MCF 10A (cell line): ENCODE data around the gene DGKI. TPM values are rescaled to one million over a fixed set of nuclear protein-coding genes. Genes with fewer than 3 reads are reported as not detected.
A peak's percentile ranks its signal among the peaks of the same experiment; 100 is the strongest.

Experiments
- BruUV-seq: library from RNA; stranded (reverse); fragments of 400-500 nt; replicated peaks from 2 replicates; lab custom pipeline; 2021; lab: Mats Ljungman, UMichigan
- CTCF ChIA-PET: fragments of 300-600 bp; sonication (Branson Sonifier 250); formaldehyde crosslinking; extraction: SDS; loops from one replicate; lab custom pipeline; 2021; ENCODE audit warnings: antibody characterized with exemption, inconsistent platforms; lab: Yijun Ruan, JAX
- POLR2A ChIA-PET: fragments of 300-600, 350-650 bp; sonication (Branson Sonifier 250); formaldehyde crosslinking; extraction: SDS; loops from one replicate; lab custom pipeline; 2020; ENCODE audit warnings: antibody characterized with exemption, inconsistent platforms; lab: Yijun Ruan, JAX
- DNase-seq: peaks from one replicate; pipeline ENCODE4 v3.0.0-alpha.2; 2018; ENCODE audit not compliant: unreplicated experiment
- H3K27ac Mint-ChIP-seq: one replicate; pipeline ENCODE4 v1.8.0; 2022; ENCODE audit warnings: mild to moderate bottlenecking, low read depth, mixed read lengths; ENCODE audit not compliant: unreplicated experiment
- H3K27me3 Mint-ChIP-seq: one replicate; pipeline ENCODE4 v1.8.0; 2022; ENCODE audit warnings: mixed read lengths; ENCODE audit not compliant: insufficient read depth, unreplicated experiment
- H3K36me3 Mint-ChIP-seq: one replicate; pipeline ENCODE4 v1.8.0; 2022; ENCODE audit warnings: mild to moderate bottlenecking, moderate library complexity, mixed read lengths; ENCODE audit not compliant: insufficient read depth, unreplicated experiment
- H3K4me1 Mint-ChIP-seq: one replicate; pipeline ENCODE4 v1.8.0; 2022; ENCODE audit warnings: mixed read lengths; ENCODE audit not compliant: insufficient read depth, unreplicated experiment
- H3K4me3 Mint-ChIP-seq: one replicate; pipeline ENCODE4 v1.8.0; 2022; ENCODE audit warnings: mild to moderate bottlenecking, moderate library complexity, mixed read lengths; ENCODE audit not compliant: unreplicated experiment
- H3K9me3 Mint-ChIP-seq: one replicate; pipeline ENCODE4 v1.8.0; 2022; ENCODE audit warnings: mixed read lengths; ENCODE audit not compliant: unreplicated experiment
- intact Hi-C: fragments of 100-400 bp; cut with micrococcal nuclease; formaldehyde crosslinking; loops from 2 replicates; pipeline ENCODE4 v1.14.1; 2022
- total RNA-seq: library from RNA; stranded (reverse); gene quantifications from 2 replicates; pipeline ENCODE4 v1.2.3, GENCODE V29; 2022
- TF ChIP-seq, protein P1 (sequence below): fragments of 200-600 bp; IDR thresholded peaks from one replicate; pipeline ENCODE4 v1.8.0; 2022; ENCODE audit warnings: antibody characterized with exemption, mild to moderate bottlenecking; ENCODE audit not compliant: unreplicated experiment

Gene DGKI
- total RNA-seq, 1 experiment from 2014 or later, result 1.4 TPM

DNA sequence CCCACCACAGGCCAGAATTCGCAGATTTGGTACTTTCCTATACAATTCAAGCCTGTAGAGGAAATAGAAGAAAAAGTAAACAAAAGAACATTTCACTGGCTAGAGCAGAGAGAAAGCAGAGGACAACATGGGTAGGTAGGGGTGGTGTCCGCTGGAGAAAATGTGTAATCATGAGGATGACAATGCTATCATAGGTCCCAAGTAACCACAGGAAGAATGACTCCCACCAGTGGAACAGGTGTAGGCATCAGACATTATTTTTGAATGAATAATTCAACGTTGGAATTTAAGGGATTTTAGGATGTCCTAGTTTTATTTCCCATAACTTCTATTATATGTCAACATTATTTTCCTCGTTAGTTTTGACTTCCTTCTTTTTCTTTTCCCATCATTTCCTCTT is 248.9 kb downstream of the DGKI start:
- BruUV-seq, result no TSS peak
- peaks cover 41% of the 10 kb centered on the region for H3K27me3 Mint-ChIP-seq
- no peaks in the 10 kb centered on the region for H3K4me1 Mint-ChIP-seq
- TF ChIP-seq, protein P1, sequence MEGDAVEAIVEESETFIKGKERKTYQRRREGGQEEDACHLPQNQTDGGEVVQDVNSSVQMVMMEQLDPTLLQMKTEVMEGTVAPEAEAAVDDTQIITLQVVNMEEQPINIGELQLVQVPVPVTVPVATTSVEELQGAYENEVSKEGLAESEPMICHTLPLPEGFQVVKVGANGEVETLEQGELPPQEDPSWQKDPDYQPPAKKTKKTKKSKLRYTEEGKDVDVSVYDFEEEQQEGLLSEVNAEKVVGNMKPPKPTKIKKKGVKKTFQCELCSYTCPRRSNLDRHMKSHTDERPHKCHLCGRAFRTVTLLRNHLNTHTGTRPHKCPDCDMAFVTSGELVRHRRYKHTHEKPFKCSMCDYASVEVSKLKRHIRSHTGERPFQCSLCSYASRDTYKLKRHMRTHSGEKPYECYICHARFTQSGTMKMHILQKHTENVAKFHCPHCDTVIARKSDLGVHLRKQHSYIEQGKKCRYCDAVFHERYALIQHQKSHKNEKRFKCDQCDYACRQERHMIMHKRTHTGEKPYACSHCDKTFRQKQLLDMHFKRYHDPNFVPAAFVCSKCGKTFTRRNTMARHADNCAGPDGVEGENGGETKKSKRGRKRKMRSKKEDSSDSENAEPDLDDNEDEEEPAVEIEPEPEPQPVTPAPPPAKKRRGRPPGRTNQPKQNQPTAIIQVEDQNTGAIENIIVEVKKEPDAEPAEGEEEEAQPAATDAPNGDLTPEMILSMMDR, result no peak
- H3K4me3 Mint-ChIP-seq, result no peak overlapping the region
- CTCF ChIA-PET, result no interaction called here
- no peaks in the 10 kb centered on the region for H3K36me3 Mint-ChIP-seq
- H3K27ac Mint-ChIP-seq, result no peak overlapping the region
- H3K9me3 Mint-ChIP-seq, result no peaks in the 10 kb centered on the region
- no peak for DNase-seq
- intact Hi-C loops, result loop anchor here (10.0 kb wide), 2 partner anchors 1793 to 1923 kb away; no protein-coding TSS in a partner anchor
- POLR2A ChIA-PET, result no interaction called here

DNA sequence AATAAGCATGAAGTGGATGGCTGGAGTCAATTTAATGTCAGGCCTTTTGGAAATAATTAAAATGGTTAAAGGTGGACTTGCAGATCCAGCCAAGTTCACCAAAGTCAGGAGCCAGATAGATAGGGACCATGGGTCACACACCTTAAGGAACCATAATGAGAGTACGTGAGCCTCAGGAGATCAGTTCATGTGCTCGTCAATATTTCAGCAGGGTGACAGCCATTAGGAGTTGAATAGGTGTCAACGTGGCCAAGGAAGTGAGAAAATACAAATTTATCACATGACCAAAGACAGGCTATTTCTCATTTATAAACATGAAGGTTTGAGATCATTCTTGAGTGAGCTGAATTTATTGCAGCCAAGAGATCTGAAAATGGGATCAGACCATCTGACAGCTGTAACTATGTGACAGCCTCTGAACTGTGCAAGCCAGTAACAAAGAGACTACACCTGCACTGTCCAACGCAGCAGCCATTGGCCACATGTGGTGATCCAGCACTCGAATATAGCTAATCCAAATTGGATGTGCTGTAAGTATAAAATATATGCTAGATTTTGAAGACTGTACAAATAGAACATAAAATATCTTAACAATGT is 253.6 kb downstream of the DGKI start:
- TF ChIP-seq, protein P1, result no peak
- no peak for DNase-seq
- Mint-ChIP-seq H3K4me3 (no peak overlapping the region), H3K36me3 (no peaks in the 10 kb centered on the region), H3K4me1 (no peaks in the 10 kb centered on the region), H3K27ac (no peak overlapping the region), H3K27me3 (peaks cover 23% of the 10 kb centered on the region), H3K9me3 (no peaks in the 10 kb centered on the region)
- POLR2A ChIA-PET, result no interaction called here
- CTCF ChIA-PET, result interaction anchor here (0.5 to 5.3 kb wide), 12 partner anchors 11 to 1584 kb away, joined by 3 to 38 read pairs (median 6); no protein-coding TSS in a partner anchor
- BruUV-seq, result no TSS peak
- intact Hi-C loops, result loop anchor here (2.0 to 10.0 kb wide), 3 partner anchors 718 to 1918 kb away; no protein-coding TSS in a partner anchor

GRCh38 chr7:137592232-137592896 is 254.4 kb downstream of the DGKI start:
- TF ChIP-seq, protein P1, result peak; percentile 91
- H3K4me1 Mint-ChIP-seq, result no peaks in the 10 kb centered on the region
- H3K27me3 Mint-ChIP-seq, result peaks cover 14% of the 10 kb centered on the region
- intact Hi-C loops, result loop anchor here (1.0 to 10.0 kb wide), 5 partner anchors 138 to 1918 kb away; no protein-coding TSS in a partner anchor
- H3K36me3 Mint-ChIP-seq, result no peaks in the 10 kb centered on the region
- no peak overlapping the region for H3K27ac Mint-ChIP-seq
- POLR2A ChIA-PET, result no interaction called here
- peak; percentile 70 for DNase-seq
- H3K9me3 Mint-ChIP-seq, result no peaks in the 10 kb centered on the region
- CTCF ChIA-PET, result interaction anchor here (0.6 to 5.3 kb wide), 31 partner anchors 8 to 1921 kb away, joined by 3 to 38 read pairs (median 4); no protein-coding TSS in a partner anchor
- BruUV-seq, result no TSS peak
- H3K4me3 Mint-ChIP-seq, result no peak overlapping the region

- no TSS peak for BruUV-seq
- ChIA-PET CTCF (interaction anchor here (0.6 to 5.3 kb wide), 34 partner anchors 8 to 1953 kb away, joined by 3 to 38 read pairs (median 4); no protein-coding TSS in a partner anchor), POLR2A (interaction anchor here (0.6 kb wide), 1 partner anchor 898 kb away, joined by 3 read pairs; no protein-coding TSS in a partner anchor)
- intact Hi-C loops, result loop anchor here (10.0 kb wide), 2 partner anchors 1787 to 1917 kb away; no protein-coding TSS in a partner anchor
- Mint-ChIP-seq H3K4me3 (no peak overlapping the region), H3K9me3 (no peaks in the 10 kb centered on the region), H3K36me3 (no peaks in the 10 kb centered on the region), H3K4me1 (no peaks in the 10 kb centered on the region), H3K27ac (no peak overlapping the region), H3K27me3 (peaks cover 13% of the 10 kb centered on the region)
- TF ChIP-seq, protein P1, result no peak
- DNase-seq, result peak; percentile 40
These were observed 255.3 kb downstream of the DGKI start for GRCh38 chr7:137591421-137591837.
